HepG2 (cell line): ENCODE measurements around the gene IL10RA.

Source experiments
- CHD2 ChIP-seq: IDR thresholded peaks from 2 replicates; pipeline ENCODE4 v1.6.1; 2011; ENCODE audit warnings: low read depth, low read length, improper control_type of control experiment
- CTCF ChIP-seq: sonication (generic); formaldehyde crosslinking; IDR thresholded peaks from 2 replicates; pipeline ENCODE4 v1.5.0; 2020; ENCODE audit warnings: mild to moderate bottlenecking, missing genetic modification reagents, moderate library complexity
- DMTF1 ChIP-seq: sonication (generic); formaldehyde crosslinking; IDR thresholded peaks from 2 replicates; pipeline ENCODE4 v1.4.0; 2020; ENCODE audit warnings: mild to moderate bottlenecking, missing genetic modification reagents
- HNF4A ChIP-seq: sonication (generic); formaldehyde crosslinking; IDR thresholded peaks from 2 replicates; pipeline ENCODE4 v1.4.0; 2020; ENCODE audit warnings: missing genetic modification reagents
- KLF11 ChIP-seq: IDR thresholded peaks from 2 replicates; pipeline ENCODE4 v1.6.1; 2016; ENCODE audit warnings: missing compliant biosample characterization
- SRF ChIP-seq: IDR thresholded peaks from 2 replicates; pipeline ENCODE4 v1.6.1; 2011; ENCODE audit warnings: mild to moderate bottlenecking, low read depth, low read length, moderate library complexity
- WIZ ChIP-seq: sonication (generic); formaldehyde crosslinking; IDR thresholded peaks from 2 replicates; pipeline ENCODE4 v1.5.1; 2020; ENCODE audit warnings: mild to moderate bottlenecking, missing genetic modification reagents
- ZBTB33 ChIP-seq: sonication (generic); formaldehyde crosslinking; IDR thresholded peaks from 2 replicates; pipeline ENCODE4 v1.4.0; 2020; ENCODE audit warnings: missing genetic modification reagents
- ZNF547 ChIP-seq: sonication (generic); formaldehyde crosslinking; IDR thresholded peaks from 2 replicates; pipeline ENCODE4 v1.5.1; 2020; ENCODE audit warnings: mild to moderate bottlenecking, missing genetic modification reagents
- ZNF747 ChIP-seq: sonication (generic); formaldehyde crosslinking; IDR thresholded peaks from 2 replicates; pipeline ENCODE4 v1.8.1; 2023; ENCODE audit warnings: missing genetic modification reagents, mild to moderate bottlenecking, borderline replicate concordance
- ZZZ3 ChIP-seq: sonication (generic); formaldehyde crosslinking; IDR thresholded peaks from 2 replicates; pipeline ENCODE4 v1.4.0; 2020; ENCODE audit warnings: missing genetic modification reagents, mild to moderate bottlenecking, borderline replicate concordance

- TF ChIP-seq KLF11 (no peak), ZBTB33 (CRISPR knock-in tag) (no peak), ZZZ3 (CRISPR knock-in tag) (no peak), CTCF (CRISPR knock-in tag) (no peak), ZNF747 (no peak), CHD2 (no peak), WIZ (no peak), HNF4A (CRISPR knock-in tag) (no peak), DMTF1 (CRISPR knock-in tag) (no peak), ZNF547 (CRISPR knock-in tag) (no peak), SRF (no peak)
These were observed 22.2 kb downstream of the IL10RA start for GRCh38 chr11:118008271-118008911.
